Suppressor macrophage treated with lipopolysaccharide for 1 hour (primary cell): Measurements from ENCODE around the gene ENOPH1.
A peak's percentile ranks its signal among the peaks of the same experiment; 100 is the strongest.
"Not testable (repeated sequence)": the region's sequence is repeated elsewhere in the genome, so short reads cannot be mapped to it uniquely, and the experiment has no call there.

Source experiments
- DNase-seq, 3 donors: peaks; one replicate each; pipeline ENCODE4 v3.0.0-alpha.2; 2020 to 2022

ENOPH1 gene

DNA sequence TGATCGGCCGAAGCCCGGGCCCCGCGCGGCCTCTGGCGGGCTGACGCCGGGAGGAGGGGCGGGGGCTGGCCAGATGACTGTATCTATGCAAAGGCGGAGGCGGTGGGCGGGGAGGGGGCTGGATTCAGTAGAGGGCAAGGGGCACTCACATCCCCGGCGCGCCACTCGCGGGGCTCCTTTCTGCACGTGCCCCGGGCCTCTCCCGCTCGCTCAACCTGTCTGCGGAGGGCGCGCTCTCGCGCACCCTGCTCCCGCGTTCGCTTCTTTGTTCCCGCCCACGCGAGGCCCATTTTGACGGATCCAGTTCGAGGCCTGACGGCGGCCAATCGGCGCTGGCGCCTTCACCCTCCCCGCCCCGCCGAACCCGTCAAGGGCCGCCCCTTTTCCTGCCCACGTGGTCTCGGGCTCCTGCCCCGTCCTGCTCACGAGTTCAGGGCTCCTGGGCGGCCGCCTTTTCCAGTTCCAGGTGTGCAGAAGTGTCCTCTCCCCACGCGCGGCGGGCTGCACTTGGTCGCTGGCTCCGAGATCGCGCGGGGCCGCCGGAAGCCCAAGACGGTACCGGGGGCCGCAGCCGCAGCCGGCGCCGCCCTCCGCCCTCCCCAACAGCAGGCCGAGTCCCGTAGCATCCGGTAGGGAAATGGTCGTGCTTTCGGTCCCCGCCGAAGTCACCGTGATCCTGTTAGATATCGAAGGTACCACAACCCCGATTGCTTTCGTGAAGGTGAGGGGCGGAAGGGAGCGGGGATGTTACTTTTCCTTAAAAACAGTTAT, at the start of gene ENOPH1, which contains the start of gene HNRNPDL:
Gene ENOPH1 (plus strand): TSS at position 398 of the 771 bp plus-strand sequence. CDS start 240 bp downstream, at position 638.
Gene HNRNPDL (minus strand): TSS at position 270 of the 771 bp plus-strand sequence. CDS start 772 bp downstream, outside the sequence.
- DNase-seq = peak; percentile 97 to 99 (median 98)

GRCh38 chr4:82380831-82381230, 49.6 kb upstream of the ENOPH1 start:
- no peak for DNase-seq

- DNase-seq = no peak
Measured at GRCh38 chr4:82381235-82381634, 49.2 kb upstream of the ENOPH1 start.

GRCh38 chr4:82381661-82382296, 48.6 kb upstream of the ENOPH1 start:
- peak; percentile 66 to 80 (median 77) for DNase-seq

GRCh38 chr4:82382751-82383150, 47.6 kb upstream of the ENOPH1 start:
- peak; percentile 22 to 30 (median 22) for DNase-seq

DNA sequence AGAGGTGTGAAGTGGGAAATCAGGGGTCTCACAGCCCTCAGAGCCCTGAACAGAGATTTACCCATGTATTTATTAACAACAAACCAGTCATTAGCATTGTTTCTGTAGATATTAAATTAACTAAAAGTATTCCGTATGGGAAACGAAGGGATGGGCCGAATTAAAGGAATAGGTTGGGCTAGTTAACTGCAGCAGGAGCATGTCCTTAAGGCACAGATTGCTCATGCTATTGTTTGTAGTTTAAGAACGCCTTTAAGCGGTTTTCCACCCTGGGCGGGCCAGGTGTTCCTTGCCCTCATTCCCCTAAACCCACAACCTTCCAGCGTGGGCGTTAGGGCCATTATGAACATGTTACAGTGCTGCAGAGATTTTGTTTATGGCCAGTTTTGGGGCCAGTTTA, 44.1 kb upstream of the ENOPH1 start:
- not testable (repeated sequence) for DNase-seq

GRCh38 chr4:82388405-82388804, 42.0 kb upstream of the ENOPH1 start:
- no peak for DNase-seq

DNA sequence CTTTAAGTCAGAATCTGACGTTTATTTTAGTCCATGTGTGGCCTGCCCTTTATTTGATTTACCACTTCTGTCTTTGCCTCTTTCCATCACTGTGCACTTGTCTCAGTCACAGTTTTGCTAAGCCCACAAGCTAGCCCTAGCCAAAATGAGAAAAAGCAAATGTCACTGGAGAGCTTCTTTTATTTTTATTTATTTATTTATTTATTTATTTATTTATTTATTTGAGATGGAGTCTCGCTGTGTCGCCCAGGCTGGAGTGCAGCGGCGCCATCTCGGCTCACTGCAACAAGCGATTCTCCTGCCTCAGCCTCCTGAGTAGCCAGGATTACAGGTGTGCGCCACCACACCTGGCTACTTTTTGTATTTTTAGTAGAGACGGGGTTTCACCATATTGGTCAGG, 40.3 kb upstream of the ENOPH1 start:
- not testable (repeated sequence) for DNase-seq

DNA sequence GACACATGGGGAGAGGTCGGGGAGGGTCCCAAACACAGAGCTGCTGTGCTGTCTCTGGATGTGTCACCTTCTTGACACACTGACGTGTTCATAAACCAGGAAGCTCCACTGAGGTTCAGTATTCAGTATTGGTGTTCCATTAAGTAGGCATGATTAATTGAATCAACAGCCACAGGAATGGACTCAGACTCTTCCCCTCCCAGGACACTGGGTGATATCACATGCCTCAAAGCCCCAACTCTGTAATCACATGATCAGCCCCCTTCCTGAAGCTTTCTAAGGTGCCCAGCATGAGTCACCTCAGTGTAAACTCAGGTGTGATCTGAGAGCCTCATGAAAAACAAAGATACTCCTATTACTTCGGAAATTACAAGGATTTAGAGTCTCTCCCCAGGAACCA, 35.5 kb upstream of the ENOPH1 start:
- no peak for DNase-seq

DNA sequence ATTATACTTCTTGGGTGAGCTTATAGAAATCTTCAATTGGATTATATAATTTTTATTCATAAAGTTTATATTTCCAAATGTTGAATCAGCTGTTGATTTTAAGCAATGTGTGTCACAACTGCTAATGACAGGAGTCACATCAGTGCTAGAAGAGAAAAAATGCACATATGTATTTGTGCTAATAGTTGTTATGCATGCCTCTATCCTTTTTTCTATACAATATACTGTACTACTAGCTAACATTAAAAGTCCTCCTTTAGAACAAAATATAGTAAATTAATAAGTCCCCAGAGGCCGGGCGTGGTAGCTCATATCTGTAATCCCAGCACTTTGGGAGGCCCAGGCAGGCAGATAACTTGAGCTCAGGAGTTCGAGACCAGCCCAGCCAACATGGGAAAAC, 32.9 kb upstream of the ENOPH1 start:
- no peak for DNase-seq

GRCh38 chr4:82398263-82398662, 32.1 kb upstream of the ENOPH1 start:
- DNase-seq = no peak

- DNase-seq = no peak
Measured at GRCh38 chr4:82401600-82401999, 28.8 kb upstream of the ENOPH1 start.

GRCh38 chr4:82402196-82402775, 28.1 kb upstream of the ENOPH1 start:
- DNase-seq = no peak

DNA sequence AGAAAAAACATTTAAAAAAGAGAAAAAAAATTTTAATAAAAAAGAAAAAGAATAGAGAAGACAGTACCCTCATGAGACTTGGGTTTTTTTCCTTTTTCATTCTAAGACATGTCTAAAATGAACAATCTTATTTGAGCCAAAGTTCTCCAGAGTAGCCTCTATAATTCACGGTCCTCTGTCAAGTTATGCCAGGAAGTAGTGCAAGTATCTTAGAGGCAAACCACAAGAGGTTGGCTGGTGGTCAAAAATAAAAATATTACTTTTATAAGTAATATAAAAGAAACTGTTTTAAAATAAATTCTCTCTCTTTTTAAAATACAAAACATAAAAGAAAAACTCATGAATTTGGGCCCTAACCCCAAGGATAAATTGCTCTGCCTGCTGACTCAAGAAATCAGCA, 26.7 kb upstream of the ENOPH1 start:
- no peak for DNase-seq

GRCh38 chr4:82415061-82415460, 15.3 kb upstream of the ENOPH1 start:
- not testable (repeated sequence) for DNase-seq

GRCh38 chr4:82415922-82416365, 14.4 kb upstream of the ENOPH1 start:
- no peak for DNase-seq

DNA sequence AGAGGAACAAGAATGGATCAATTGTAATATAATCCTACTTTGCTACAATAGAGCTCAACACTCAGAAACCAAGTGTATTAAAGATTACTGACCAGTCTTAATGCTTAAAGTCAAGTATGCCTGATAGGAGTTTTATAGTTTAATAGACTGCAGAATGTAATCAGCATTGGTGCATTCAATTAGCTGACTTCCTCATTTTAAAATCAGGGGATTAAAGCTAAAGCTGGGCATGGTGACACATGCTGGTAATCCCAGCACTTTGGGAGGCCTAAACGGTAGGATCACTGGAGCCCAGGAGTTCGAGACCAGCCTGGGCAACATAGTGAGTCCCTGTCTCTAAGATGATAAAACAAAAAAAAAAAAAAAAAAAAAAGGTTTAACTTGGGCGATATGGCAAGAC, 10.9 kb upstream of the ENOPH1 start:
- DNase-seq = peak in 2 of 3 donors; percentile 21 to 30

- no peak for DNase-seq
Measured at GRCh38 chr4:82421796-82422560, 8.4 kb upstream of the ENOPH1 start.

DNA sequence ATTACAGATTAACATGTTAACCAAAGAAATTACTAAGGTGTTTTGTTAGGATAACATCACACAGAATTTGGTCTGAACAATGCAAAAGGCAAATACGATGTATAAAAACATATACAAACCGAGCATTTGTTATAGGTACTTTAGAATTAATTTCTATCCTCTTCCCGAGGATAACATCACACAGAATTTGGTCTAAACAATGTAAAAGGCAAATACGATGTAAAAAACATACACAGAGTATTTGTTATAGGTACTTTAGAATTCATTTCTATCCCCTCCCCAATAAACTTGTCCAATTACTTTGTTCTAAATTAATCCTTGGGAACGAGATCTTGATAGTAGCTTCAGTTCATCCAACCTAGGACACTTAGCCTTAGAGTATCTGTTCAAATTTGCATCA, 7.8 kb upstream of the ENOPH1 start:
- no peak for DNase-seq

- peak in 1 of 3 donors; percentile 5 for DNase-seq
Measured at GRCh38 chr4:82423245-82424054, 6.9 kb upstream of the ENOPH1 start.

DNA sequence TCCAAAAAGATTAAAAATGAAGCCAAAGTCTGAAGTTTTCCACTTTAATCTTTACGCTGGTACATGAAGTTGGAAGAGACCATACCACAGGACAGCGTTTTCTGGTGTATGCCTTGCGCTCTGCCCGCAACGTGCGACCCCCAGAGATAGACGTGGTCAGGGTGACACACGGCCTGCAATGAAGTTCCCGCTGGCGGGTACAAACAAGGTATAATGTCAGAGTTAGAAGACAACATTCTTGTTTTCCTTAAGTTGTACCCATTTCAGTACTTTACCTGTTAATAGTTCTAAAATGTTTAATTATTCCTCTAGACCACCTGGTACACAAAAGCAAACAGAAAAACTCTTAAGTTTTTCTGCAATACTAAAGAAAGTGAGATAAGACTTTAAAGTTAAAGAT, 4.9 kb upstream of the ENOPH1 start:
- no peak for DNase-seq

GRCh38 chr4:82428526-82428968, 1.8 kb upstream of the ENOPH1 start:
- DNase-seq = no peak
